ENCODE data around the gene ATIC.

ATIC gene

DNA sequence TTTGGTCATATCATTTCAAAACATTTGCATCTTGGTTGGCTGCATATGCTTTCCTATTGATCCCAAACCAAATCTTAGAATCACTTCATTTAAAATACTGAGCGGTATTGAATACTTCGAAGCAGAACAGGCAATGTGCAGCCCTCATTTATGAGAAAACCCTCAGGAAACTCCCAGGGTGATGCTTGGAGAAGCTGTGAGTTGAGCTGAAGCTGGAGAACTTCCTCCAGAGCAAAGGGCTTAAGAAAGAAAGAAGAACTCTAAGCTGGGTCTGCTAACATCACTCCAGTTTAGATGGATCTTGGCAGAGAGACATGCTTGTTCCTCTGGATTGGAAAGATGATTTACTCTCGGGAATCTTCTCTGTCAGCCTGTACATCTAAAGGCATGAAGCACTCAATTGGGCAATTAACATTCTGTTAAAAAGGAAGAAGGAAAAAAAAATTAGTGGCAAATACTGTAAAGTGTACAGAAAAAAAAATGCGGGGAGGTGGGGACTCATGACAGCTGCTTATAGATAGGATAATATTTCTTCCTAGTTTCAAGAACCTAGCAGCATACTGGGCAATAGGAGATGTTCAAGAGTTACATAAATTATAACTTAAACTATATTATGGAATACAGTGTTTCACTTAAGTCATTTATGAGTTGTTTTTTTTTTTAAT lies 49.5 kb downstream of the ATIC start:
- DNase-seq (ENCODE audit: low read depth): no peak

DNA sequence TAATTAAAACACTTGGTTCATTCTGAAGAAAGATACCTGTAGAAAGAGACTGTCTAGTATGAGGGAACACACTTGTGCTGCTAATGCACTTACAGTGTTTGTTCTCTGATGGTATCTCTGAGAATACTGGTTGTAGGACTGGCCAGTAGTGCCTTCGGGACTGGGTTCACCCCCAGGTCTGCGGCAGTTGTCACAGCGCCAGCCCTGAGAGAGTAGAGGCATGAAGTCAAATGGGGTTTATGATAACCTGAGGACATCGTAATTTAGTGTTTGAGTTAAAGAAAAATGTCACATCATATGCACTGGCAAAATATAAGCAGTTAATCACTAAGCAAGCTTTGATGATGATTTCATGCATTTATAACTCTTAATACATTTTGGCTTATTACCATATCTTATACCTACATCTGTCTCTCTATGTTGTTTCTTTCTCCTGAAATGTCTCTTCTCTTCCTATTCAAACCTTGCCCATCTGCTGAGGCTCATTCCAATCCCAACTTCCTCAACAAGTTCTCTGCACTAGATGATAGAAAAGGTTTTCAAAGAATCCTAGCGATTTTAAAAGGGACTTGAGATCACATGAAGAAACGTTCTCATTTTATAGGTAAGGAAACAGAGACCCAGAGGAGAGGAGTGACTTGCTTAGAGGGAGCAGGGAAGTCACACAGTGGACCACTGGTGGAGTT lies 50.2 kb downstream of the ATIC start:
- DNase-seq (ENCODE audit: low read depth): no peak

DNA sequence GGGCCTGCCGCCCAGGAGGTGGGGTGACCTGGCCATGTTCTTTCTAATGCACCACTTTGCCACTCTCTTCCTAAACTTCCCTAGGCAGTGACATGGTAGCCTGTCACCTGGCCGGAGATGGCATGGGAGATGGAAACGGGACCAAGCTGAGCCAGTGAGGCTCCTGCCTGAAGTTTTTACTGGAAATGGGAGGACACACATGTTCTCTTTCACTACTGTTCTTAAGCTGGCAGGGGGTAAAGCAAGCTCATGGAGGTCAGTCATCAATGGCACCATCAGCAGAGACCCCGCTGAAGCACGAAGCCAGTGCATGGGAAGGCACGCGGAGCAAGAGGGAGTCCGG lies 50.7 kb downstream of the ATIC start:
- no peak for DNase-seq (ENCODE audit: low read depth)

DNA sequence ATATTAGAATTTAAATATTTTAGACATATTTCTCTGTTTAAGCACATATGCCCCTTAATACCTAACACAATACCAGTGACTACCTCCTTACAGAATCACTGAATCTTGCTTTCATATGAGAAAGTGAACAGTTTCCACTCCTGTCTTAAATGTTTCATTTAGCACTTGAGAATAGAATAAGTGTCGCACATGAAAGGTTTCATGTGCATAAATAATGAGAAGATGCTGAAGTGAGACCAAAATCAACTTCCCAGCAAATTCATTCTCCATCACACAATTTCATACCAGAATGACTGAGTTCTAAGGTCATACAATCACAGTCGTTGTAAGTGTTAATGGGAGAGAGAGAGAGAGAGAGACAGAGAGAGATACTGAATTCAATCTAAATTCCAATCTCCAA lies 51.2 kb downstream of the ATIC start:
- no peak for DNase-seq (ENCODE audit: low read depth)

DNA sequence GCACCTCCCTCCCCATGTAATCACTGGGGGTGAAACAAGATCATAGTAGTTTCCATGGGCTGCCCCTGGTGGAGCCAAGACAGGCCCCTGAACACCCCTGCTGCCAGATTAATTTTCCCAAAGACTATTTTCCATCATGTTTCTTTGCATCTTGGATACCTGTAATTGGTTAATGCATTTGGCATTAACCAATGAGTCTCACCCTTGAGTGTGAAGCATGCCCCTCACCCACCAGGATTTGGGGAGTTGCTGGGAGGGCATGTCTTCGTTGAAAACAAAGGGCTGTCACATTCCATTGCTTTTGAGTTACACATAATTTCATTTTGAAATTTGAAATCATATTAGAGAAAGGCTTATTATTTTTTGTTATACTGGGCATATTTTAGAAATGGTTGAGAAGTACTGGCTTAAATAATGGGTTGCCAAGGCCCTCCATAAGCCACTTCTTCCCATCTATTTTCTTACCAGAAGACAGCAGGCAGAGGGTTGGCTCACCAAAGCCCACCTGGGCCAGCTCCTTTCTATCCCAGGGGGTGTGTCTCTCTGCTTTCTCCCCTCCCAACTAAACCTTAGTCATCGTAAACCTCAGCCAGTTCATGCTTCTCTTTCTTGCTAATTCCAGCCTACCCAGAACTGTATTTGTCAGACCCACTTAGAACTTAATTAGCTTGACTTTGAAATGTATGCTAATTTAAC lies 51.8 kb downstream of the ATIC start:
- DNase-seq (ENCODE audit: low read depth): no peak

DNA sequence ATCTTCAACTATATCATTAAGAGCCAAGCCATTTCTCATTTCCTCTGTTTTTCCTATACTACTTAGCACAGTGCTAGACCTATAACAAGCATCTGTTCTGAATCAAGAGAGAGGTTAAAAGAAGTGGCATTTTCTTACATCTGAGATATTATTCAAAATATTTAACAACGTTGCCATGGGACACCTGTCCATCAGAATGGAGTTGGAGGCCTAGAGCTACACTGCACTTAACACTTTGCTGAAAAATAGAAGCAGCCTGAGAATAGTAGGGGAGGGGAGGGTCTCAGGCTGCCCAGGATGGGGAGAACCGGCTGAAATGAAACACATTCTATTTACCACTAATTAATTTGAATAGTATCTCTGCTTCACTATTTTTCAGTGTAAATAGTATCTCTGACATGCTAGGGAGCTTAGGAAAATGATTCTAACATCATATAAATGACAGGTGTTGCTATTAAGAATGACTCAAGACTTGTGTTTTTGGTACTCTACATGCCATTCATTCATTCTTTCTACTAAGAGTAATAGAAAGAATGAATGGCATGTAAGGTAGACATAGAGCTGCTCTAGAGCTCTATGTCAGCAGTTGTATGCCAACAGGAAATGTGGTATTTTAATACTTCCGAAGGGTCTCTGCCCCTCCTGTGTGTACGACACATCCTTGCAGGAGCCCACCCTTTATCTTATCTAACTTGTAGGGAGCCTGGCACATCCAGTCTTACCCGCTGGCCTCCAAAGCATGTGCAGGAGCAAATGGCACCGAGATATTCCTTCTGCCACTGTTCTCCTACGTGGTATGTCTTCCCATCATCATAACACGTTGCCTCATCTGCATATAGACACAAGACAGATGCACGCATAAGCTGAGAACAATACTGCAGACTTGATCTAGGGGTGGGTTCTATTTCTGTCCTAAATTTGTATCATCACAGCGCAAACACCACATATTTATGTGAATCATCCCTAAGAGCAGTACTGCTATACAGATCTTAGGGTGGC lies 52.6 kb downstream of the ATIC start:
- DNase-seq (ENCODE audit: low read depth): no peak

DNA sequence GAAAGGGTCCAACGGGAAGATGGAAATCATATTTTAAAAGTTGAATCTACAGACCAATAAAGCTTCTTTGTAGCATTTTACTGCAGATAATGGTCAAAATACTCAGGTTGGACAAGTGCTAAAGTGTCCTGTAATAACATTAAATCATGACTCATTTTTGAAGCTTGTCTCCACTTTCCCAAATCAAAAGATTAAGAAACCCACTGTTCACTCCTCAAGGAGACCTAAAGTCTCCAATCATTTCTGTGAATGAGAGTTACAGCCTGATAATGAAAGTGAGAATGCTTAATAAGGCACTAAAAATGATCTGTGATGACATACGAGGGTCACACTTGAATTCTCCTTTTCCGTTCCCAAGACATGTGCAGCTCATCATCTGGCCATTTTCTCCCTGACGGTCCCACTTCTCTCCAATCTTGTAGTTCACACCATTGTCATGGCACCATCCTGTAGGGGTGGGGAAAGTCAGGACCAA lies 53.4 kb downstream of the ATIC start:
- no peak for DNase-seq (ENCODE audit: low read depth)

DNA sequence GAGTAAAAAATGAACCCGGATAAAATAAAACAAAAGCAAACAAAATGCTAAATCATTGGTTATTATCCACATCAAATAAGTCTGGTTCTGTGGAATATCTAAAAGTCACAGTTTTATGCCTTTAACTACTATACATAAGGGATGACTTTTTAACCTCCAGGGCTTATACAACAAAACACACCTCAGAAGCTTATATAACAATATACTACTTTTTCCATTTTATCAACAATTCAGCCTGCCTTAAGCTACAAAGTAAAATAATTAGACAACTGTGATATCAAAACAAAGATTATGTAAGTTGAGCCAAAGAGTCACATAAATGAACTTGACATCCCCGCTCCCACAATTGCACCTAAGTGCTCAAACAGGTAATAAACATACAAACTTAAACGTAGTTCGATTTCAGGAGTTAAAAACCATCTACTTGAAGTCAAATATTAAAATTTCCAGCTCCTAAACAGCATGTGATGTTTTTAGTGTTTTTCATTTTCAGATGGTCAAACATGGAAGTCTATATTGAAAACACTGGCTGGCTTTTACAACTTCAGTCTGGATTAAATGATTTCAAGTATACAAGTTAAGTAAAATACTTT lies 54.7 kb downstream of the ATIC start:
- DNase-seq (ENCODE audit: low read depth): no peak

DNA sequence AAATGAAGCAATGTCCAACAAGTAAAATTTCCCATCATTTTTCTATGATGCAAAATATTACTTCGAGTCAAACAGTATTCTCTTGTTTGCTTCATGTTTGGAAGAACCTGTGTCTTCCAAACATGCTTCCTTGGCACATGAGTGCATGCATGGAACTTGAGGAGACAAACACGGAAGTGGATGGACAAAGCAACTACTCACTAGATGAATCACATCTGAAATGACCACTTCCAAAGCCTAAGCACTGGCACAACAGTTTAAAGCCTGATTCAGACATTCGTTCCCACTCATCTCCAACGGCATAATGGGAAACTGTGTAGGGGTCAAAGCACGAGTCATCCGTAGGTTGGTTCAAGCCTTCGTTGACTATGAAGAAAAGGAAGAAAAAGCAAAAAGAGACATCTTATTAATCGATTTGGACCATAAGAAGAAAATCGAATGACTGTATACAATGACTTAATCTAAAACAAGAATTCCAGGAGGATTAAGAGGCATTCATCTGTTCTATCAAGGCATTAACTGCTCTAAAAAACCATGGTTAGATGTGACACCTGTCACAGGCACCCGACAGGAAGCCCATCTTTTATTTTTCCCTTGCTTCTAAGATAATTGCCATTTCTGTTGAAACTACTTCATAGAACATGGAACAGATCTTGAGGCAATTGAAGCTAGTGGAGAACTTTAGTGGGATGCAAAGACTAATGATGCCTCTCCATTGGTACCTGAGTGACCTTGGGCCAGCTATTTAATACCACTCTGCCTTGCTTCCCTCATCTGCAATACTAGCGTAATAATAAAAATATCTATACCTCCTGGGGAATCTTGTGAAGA lies 56.0 kb downstream of the ATIC start:
- DNase-seq (ENCODE audit: low read depth): no peak

DNA sequence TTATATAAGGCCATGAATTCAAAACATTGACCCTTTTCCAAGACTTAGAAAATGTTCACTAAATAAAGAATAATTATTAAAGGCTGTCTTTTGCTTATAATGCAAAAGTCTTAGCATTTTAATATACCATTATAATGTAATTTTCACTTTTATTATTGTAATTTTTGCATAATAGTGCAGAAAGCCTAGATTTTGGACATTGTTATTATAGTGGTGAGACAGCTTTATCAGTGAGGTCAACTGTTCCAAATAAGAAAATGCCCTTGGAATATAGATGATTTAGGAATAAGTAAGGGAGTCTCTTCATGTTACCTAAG lies 56.6 kb downstream of the ATIC start:
- DNase-seq (ENCODE audit: low read depth): no peak

DNA sequence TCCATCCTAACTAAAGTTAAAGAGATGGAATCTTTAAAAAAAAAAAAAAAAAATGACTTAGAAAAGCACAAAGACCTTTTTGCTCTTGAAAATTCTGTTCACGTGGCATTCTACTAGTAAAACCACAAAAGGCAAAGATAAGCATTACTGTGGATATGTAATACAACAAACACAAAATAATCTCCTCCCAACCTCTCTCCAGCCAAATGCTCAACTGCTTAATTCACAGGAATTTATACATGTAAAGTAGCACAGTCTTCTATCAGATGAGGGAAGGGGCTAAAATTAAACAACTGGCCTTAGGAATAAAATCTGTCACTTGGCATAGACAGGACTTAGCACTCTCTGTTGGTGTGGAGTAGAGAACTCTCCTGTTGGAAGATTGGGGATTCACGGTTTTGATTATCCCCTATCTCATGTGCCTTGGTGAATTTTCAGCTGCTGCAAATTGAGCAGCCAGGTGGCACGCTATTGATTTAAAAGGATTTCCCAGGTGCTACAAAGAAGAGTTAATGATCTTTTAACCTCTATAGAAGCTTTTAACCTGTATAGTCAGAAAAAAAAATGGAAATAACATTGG lies 57.4 kb downstream of the ATIC start:
- no peak for DNase-seq (ENCODE audit: low read depth)

DNA sequence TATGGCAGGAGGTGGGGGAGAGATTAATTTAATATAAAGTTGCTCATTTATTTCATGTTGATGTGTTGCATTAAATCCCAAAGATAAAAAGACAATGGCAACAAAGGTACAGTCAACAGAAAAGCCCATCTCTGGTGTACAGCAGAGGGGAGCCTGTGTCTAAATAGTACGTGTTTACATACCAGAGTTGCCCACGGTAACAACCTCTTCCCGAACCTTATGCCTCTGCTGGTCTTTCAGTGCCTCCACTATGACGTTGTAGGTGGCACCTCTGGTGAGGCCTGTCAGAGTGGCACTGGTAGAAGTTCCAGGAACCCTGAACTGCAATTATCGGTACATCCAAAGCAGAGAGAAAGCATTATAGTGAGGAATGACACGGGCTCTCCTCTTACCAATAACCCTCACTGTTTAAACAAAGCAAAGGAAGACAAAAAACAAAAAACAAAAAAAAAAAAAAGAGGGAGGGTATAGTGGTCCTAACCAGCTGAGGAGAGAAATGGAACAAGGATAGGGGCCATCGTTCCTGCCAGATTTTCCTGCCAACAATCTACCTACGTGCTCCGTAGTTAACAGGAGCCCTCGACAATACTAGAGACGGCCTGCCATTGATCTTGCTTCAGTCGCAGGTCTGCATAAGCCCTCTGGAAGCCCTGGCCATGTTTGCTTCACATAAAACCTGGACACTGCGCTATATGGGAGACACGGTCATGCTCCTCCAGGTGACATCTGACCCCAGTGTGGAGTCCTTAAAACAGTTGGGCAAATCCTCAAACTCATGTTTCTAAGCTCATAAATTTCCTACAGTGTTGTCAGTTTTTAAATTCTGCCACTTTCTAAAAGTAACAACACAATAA lies 58.5 kb downstream of the ATIC start:
- no peak for DNase-seq (ENCODE audit: low read depth)

DNA sequence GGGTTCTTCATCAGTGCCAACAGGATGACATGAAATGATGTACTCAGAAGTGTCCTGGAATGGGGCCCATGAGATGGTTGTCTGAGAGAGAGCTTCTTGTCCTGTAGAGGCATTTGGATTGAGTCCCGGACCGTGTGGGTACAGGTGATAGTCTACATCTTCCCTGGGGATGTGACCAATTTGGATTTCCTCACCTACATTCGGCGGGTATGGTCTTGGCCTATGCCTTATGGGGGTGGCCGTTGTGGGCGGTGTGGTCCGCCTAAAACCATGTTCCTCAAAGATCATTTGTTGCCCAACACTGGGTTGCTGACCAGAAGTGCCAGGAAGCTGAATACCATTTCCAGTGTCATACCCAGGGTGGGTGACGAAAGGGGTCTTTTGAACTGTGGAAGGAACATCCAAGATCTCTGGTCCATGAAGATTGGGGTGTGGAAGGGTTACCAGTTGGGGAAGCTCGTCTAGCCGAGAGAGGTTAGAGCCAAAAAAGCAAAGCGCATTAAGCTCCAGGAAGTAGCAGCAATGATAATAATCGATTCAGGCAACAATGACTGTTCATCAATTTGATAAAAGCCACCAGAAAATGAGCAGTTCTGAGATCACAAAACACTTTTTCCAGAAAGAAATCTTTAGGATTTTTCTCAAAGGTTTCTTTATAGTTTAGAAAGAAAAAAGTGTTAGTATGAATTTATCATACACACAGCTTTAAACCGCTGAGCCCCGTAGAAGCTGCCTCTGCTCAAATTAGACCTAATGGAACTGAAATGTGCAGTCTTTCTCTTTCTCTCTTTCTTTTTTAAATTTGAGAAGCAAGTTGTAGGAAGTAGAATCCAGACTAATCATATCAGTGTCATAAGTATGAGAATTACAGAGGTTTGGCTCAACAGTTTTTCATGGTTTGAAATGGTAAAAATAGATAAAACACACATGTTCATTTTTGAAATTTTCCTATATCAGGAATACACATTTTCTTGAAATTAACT lies 60.3 kb downstream of the ATIC start:
- no peak for DNase-seq (ENCODE audit: low read depth)

DNA sequence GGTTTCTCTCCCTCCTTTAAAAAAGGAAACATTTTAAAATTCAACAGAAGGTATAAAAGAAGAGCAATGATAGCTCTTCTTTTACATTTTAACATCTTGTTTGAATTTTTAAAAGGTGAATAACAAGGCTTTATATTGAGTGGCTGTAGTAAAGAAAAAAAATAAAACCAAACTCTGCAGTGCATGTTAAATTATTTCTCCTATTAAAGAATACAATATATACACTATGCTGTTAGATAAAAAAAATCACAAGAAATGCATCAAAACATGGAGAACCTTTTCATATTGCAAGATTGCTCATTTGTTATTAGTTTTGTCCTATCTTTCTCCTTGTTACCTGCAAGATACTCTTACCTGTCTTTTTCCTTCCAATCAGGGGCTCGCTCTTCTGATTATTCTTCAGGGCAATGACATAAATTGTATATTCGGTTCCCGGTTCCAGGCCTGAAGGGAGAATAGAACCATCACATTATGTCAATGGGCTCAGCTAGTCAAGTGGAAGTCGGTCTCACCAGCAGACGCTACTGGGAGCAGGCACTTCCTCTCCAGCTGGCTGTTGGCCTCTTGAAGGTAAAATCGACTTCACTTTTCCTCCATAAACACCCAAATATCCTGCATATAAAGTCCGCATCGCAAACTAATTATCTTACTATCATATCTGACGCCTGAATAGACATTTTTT lies 61.2 kb downstream of the ATIC start:
- DNase-seq (ENCODE audit: low read depth): no peak

DNA sequence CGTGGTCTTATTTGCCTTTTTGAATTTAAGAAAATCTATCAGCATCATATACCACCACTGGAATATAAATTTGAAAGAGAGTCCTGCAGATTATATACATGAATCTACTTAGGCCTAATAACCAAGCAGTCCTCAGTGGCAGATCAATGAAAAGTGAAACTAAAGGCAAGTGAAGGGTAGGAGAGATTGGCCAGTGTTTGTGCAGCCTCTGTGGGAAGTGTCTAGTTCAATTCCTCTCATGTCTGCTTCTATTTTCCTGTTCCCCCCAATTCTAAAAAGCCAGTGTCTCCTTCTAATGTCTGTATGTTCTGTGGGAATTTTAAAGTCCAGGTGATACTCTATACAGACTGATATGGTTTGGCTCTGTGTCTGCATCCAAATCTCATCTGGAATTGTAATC lies 62.1 kb downstream of the ATIC start:
- DNase-seq (ENCODE audit: low read depth): no peak

DNA sequence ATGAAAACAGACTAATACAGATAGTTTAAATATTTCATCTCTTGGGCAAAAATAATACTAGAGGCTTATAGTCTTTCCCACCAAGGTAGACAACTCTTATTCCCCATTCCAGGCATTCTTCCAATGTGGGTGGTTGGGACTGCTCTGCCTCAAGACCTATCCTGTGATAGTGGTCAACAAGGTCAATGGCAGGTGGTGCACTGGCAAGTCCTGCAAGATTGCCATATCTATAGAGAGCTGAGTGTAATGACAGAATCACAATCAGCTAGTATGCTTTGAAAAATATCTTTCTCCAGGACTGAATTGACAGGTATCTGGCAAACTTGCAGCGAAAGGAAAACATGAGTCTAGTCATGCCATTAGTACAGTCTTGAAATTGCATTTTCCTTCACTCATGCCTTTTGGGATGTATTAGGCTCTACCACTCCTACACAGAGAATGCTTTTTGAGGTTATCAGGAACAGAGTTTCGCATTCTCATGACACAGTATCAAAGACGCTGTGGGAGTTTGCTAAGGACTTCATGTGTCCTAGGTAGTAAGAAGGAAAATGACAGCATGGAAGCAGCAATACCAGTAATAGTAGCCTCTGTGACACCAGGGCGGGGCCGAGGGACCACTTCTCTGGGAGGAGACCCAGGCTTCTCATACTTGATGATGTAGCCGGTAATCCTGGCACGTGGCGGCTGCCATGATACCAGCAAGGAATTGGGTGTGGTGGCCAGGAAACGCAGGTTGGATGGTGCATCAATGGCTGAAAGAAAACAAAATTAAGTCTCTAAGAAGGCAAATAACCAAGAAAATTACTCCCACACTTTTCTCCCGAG lies 63.0 kb downstream of the ATIC start:
- no peak for DNase-seq (ENCODE audit: low read depth)

DNA sequence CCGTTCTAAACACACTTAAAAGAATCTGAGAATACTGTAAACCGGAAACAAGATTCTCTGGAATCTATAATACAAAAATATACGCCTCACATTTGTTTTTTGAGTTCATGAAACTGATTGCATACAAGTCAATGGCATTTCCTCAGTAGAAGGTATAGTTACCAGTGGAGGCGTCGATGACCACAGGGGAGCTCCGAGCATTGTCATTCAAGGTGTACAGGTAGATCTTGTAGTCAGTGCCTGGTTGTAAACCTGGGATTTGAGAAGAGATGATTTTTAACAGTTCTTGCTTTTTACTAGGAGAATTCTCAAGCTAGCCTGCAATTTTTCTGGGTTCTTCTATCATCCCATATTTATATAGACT lies 63.6 kb downstream of the ATIC start:
- DNase-seq (ENCODE audit: low read depth): no peak

Measured in CMK (cell line).